Astrocyte of the hippocampus (primary cell): Measurements from ENCODE around the gene CLDN6.
A peak's percentile ranks its signal among the peaks of the same experiment; 100 is the strongest.

Experiments used
- DNase-seq: peaks from one replicate; pipeline ENCODE4 v3.0.0; 2011; ENCODE audit warnings: low read depth, low spot score

Gene CLDN6

GRCh38 chr16:2988590-2989099, 29.3 kb downstream of the CLDN6 start:
- DNase-seq, result no peak

GRCh38 chr16:2987833-2988232, 30.1 kb downstream of the CLDN6 start:
- no peak for DNase-seq

- no peak for DNase-seq
Measured at GRCh38 chr16:2987286-2987685, 30.7 kb downstream of the CLDN6 start.

- DNase-seq, result no peak
Measured at GRCh38 chr16:2986623-2987188, 31.3 kb downstream of the CLDN6 start.

- no peak for DNase-seq
Measured at GRCh38 chr16:2985893-2986355, 32.1 kb downstream of the CLDN6 start.

- no peak for DNase-seq
Measured at GRCh38 chr16:2985462-2985861, 32.5 kb downstream of the CLDN6 start.

GRCh38 chr16:2983706-2984136, 34.3 kb downstream of the CLDN6 start:
- peak; percentile 95 for DNase-seq

GRCh38 chr16:2982402-2982801, 35.6 kb downstream of the CLDN6 start:
- no peak for DNase-seq

GRCh38 chr16:2981899-2982250, 36.1 kb downstream of the CLDN6 start:
- no peak for DNase-seq

GRCh38 chr16:2981177-2981898, 36.6 kb downstream of the CLDN6 start:
- DNase-seq, result no peak

- DNase-seq, result peak; percentile 96
Measured at GRCh38 chr16:2980227-2981176, 37.5 kb downstream of the CLDN6 start, which contains the start of gene PKMYT1. Gene PKMYT1, minus strand, starts transcription at chr16:2980446. Its CDS starts 789 bp downstream, at chr16:2979657.

- no peak for DNase-seq
Measured at GRCh38 chr16:2979669-2980226, 38.2 kb downstream of the CLDN6 start.

GRCh38 chr16:2977440-2977839, 40.5 kb downstream of the CLDN6 start:
- peak; percentile 75 for DNase-seq

- DNase-seq, result no peak
Measured at GRCh38 chr16:2976673-2977072, 41.3 kb downstream of the CLDN6 start.

GRCh38 chr16:2976201-2976600, 41.8 kb downstream of the CLDN6 start:
- no peak for DNase-seq

- no peak for DNase-seq
Measured at GRCh38 chr16:2975161-2975795, 42.7 kb downstream of the CLDN6 start.

GRCh38 chr16:2974319-2975056, 43.5 kb downstream of the CLDN6 start:
- no peak for DNase-seq

GRCh38 chr16:2973605-2974318, 44.2 kb downstream of the CLDN6 start:
- no peak for DNase-seq

GRCh38 chr16:2973093-2973492, 44.9 kb downstream of the CLDN6 start:
- DNase-seq, result peak; percentile 44
